ENCODE measurements around the gene SPDYC. TPM values are rescaled to one million over a fixed set of nuclear protein-coding genes. Genes with fewer than 3 reads are reported as not detected.

Gene SPDYC
- polyA plus RNA-seq, 1 donor, result not detected

DNA sequence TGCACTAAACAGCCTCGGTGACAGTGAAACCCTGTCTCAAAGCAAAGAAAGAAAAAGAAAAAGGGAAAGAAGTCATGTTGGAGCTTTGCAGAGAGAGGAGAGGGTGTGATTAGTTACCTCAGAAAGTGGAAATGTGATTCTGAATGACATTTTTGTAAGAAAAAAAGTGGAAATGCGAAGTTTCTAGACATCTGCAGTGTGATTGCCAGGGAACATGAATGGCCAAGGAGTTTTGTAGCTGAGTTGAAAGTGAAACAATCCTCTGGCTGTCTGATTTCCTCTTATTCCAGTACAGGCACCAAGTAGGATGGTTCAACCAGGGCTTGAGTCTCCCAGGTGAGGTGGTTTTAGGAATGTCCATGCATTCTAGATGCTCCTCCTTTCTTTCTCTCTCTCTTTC lies 17.9 kb upstream of the SPDYC start:
- peaks cover 2% of the 10 kb centered on the region for H3K4me1 ChIP-seq (ENCODE audit: control insufficient read depth, insufficient read depth, low read length)
- no peak overlapping the region for H3K4me3 ChIP-seq (ENCODE audit: low read length)
- no peaks in the 10 kb centered on the region for H3K27me3 ChIP-seq (ENCODE audit: control insufficient read depth, insufficient read depth, low read length)
- no peak for DNase-seq
- no peaks in the 10 kb centered on the region for H3K9me3 ChIP-seq (ENCODE audit: control insufficient read depth, low read depth, low read length)
- H3K36me3 ChIP-seq (ENCODE audit: control insufficient read depth, insufficient read depth, low read length), result no peaks in the 10 kb centered on the region
- 100% methylated on average over 1 of the region's 2 CpGs for WGBS (ENCODE audit: insufficient coverage, low lambda C conversion rate)
- H3K27ac ChIP-seq (ENCODE audit: low read length), result no peak overlapping the region

- Histone ChIP-seq H3K4me3 (ENCODE audit: low read length) (no peak overlapping the region), H3K27me3 (ENCODE audit: control insufficient read depth, insufficient read depth, low read length) (no peaks in the 10 kb centered on the region), H3K36me3 (ENCODE audit: control insufficient read depth, insufficient read depth, low read length) (no peaks in the 10 kb centered on the region), H3K9me3 (ENCODE audit: control insufficient read depth, low read depth, low read length) (no peaks in the 10 kb centered on the region), H3K4me1 (ENCODE audit: control insufficient read depth, insufficient read depth, low read length) (no peaks in the 10 kb centered on the region), H3K27ac (ENCODE audit: low read length) (no peak overlapping the region)
- DNase-seq, result no peak
- whole genome bisulfite sequencing (ENCODE audit: insufficient coverage, low lambda C conversion rate), result no CpG with 5 or more reads among the region's 3 CpGs
Observed at GRCh38 chr11:65156256-65156655, 13.8 kb upstream of the SPDYC start.

GRCh38 chr11:65156926-65157325 lies 13.1 kb upstream of the SPDYC start:
- no CpG with 5 or more reads among the region's 3 CpGs for WGBS (ENCODE audit: insufficient coverage, low lambda C conversion rate)
- DNase-seq, result no peak
- no peaks in the 10 kb centered on the region for H3K36me3 ChIP-seq (ENCODE audit: control insufficient read depth, insufficient read depth, low read length)
- no peak overlapping the region for H3K4me3 ChIP-seq (ENCODE audit: low read length)
- H3K27ac ChIP-seq (ENCODE audit: low read length), result no peak overlapping the region
- H3K4me1 ChIP-seq (ENCODE audit: control insufficient read depth, insufficient read depth, low read length), result no peaks in the 10 kb centered on the region
- H3K27me3 ChIP-seq (ENCODE audit: control insufficient read depth, insufficient read depth, low read length), result no peaks in the 10 kb centered on the region
- H3K9me3 ChIP-seq (ENCODE audit: control insufficient read depth, low read depth, low read length), result no peaks in the 10 kb centered on the region

DNA sequence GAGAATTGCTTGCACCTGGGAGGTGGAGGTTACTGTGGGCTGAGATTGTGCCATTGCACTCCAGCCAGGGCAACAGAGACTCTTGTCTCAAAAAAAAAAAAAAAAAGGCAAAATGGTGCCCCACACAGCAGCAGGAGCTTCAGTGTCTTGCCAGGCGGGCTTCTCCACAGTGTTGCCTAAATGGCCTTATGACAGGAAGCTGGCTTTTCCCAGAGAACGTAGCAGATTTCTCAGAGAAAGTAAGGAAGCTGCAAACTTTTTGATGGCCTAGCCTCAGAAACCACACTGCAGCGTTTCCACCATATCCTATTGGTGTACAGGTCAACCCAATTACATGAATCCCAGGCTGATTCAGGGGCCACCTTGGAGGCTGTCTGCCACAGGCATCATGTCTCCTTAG lies 12.7 kb upstream of the SPDYC start:
- no CpG with 5 or more reads among the region's 3 CpGs for WGBS (ENCODE audit: insufficient coverage, low lambda C conversion rate)

DNA sequence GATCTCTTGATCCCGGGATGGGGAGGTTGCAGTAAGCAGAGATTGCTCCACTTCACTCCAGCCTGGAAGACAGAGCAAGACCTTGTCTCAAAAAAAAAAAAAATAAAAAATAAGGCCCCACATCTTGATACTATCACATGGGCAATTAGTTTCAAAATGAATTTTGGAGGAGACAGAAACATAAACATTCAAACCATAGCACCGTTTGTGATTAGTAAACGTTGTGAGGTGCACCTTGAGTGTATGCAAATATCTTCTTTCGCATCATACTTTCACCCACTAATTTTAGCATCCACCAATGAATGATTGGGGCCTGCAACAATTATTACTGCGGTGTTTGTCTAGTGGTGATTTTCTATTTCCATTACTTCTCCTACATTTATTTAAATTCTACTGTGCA lies 11.0 kb upstream of the SPDYC start:
- no peaks in the 10 kb centered on the region for H3K4me1 ChIP-seq (ENCODE audit: control insufficient read depth, insufficient read depth, low read length)
- no peaks in the 10 kb centered on the region for H3K9me3 ChIP-seq (ENCODE audit: control insufficient read depth, low read depth, low read length)
- DNase-seq, result no peak
- H3K27ac ChIP-seq (ENCODE audit: low read length), result no peak overlapping the region
- H3K27me3 ChIP-seq (ENCODE audit: control insufficient read depth, insufficient read depth, low read length), result no peaks in the 10 kb centered on the region
- H3K4me3 ChIP-seq (ENCODE audit: low read length), result no peak overlapping the region
- no peaks in the 10 kb centered on the region for H3K36me3 ChIP-seq (ENCODE audit: control insufficient read depth, insufficient read depth, low read length)
- WGBS (ENCODE audit: insufficient coverage, low lambda C conversion rate), result 65% methylated on average over 4 of the region's 5 CpGs

More for the DNA sequence above, 12.7 kb upstream of the SPDYC start:
- no peak for DNase-seq
- Histone ChIP-seq H3K27ac (ENCODE audit: low read length) (no peak overlapping the region), H3K4me3 (ENCODE audit: low read length) (no peak overlapping the region), H3K4me1 (ENCODE audit: control insufficient read depth, insufficient read depth, low read length) (no peaks in the 10 kb centered on the region), H3K27me3 (ENCODE audit: control insufficient read depth, insufficient read depth, low read length) (no peaks in the 10 kb centered on the region), H3K36me3 (ENCODE audit: control insufficient read depth, insufficient read depth, low read length) (no peaks in the 10 kb centered on the region), H3K9me3 (ENCODE audit: control insufficient read depth, low read depth, low read length) (no peaks in the 10 kb centered on the region)

- no peaks in the 10 kb centered on the region for H3K9me3 ChIP-seq (ENCODE audit: control insufficient read depth, low read depth, low read length)
- H3K27me3 ChIP-seq (ENCODE audit: control insufficient read depth, insufficient read depth, low read length), result no peaks in the 10 kb centered on the region
- H3K4me1 ChIP-seq (ENCODE audit: control insufficient read depth, insufficient read depth, low read length), result peaks cover 2% of the 10 kb centered on the region
- DNase-seq, result no peak
- H3K27ac ChIP-seq (ENCODE audit: low read length), result no peak overlapping the region
- 89% methylated on average over 1 of the region's 3 CpGs for WGBS (ENCODE audit: insufficient coverage, low lambda C conversion rate)
- H3K36me3 ChIP-seq (ENCODE audit: control insufficient read depth, insufficient read depth, low read length), result no peaks in the 10 kb centered on the region
- H3K4me3 ChIP-seq (ENCODE audit: low read length), result no peak overlapping the region
Observed at GRCh38 chr11:65160643-65161042, 9.4 kb upstream of the SPDYC start.

DNA sequence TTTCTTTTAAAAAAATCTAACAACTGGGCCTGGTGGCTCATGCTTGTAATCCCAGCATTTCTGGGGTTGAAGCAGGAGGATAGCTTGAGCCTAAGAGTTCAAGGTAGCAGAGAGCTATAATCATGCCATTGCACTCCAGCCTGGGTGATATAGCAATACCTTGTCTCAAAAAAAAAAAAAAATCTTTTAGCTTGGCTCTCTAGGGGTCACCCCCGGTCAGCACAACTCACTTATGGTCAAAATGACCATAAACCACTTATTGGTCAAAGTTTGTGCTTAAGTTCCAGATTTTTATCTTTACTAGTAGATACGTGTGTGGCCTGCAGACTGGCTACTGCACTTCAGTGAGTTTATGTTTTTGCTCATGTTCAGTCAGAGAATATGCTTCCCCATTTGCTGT lies 6.3 kb upstream of the SPDYC start:
- no peaks in the 10 kb centered on the region for H3K9me3 ChIP-seq (ENCODE audit: control insufficient read depth, low read depth, low read length)
- no peaks in the 10 kb centered on the region for H3K27me3 ChIP-seq (ENCODE audit: control insufficient read depth, insufficient read depth, low read length)
- DNase-seq, result no peak
- no peaks in the 10 kb centered on the region for H3K36me3 ChIP-seq (ENCODE audit: control insufficient read depth, insufficient read depth, low read length)
- no peak overlapping the region for H3K27ac ChIP-seq (ENCODE audit: low read length)
- 100% methylated on average over 1 of the region's 2 CpGs for WGBS (ENCODE audit: insufficient coverage, low lambda C conversion rate)
- H3K4me3 ChIP-seq (ENCODE audit: low read length), result no peak overlapping the region
- peaks cover 7% of the 10 kb centered on the region for H3K4me1 ChIP-seq (ENCODE audit: control insufficient read depth, insufficient read depth, low read length)

DNA sequence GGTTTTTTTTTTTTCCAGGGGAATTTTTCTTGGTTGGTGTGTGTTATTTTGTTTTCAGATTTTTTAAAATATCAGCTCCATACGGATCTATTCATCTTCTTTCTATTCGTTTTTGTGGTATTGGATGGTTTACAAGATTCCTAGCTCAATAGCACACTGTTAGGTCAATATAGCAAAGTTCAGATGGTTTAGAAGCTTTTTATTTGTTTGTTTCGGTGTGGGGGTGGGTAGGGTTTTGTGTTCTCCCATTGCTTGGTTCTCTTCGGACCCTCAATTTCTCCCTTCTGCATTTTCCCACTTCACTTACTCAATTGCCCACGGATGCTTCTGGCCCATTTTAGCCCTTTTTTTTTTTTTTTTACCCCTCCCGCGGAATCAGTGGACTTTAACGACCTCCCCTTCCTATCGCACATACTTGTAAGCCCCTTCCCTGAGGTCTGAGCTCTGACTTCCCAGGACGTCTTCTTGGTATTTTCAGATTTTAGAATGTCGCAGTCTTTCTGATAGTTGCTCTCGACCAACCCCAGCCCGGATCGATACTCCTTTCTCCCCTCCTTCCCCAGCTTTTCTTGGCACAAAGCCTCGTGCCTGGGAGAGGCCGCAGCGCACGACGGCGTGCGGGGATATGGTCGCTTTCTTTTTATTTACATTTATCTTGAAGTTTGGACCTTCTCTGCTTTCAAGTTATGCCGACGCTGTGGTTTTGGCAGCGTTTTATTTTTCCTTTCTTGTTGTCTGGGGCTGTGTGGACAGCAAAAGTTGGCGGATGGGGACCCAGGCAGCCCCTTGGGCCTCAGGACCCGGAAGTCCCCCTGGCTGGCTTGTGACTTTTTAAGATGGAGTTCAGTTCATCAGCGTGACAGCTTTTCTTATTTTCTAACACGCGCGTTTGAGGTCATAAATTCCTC lies 4.4 kb upstream of the SPDYC start:
- 57% methylated on average over 2 of the region's 31 CpGs for WGBS (ENCODE audit: insufficient coverage, low lambda C conversion rate)
- Histone ChIP-seq H3K4me3 (ENCODE audit: low read length) (peak overlapping the region; percentile 6), H3K27ac (ENCODE audit: low read length) (no peak overlapping the region), H3K36me3 (ENCODE audit: control insufficient read depth, insufficient read depth, low read length) (no peaks in the 10 kb centered on the region), H3K9me3 (ENCODE audit: control insufficient read depth, low read depth, low read length) (no peaks in the 10 kb centered on the region), H3K27me3 (ENCODE audit: control insufficient read depth, insufficient read depth, low read length) (no peaks in the 10 kb centered on the region), H3K4me1 (ENCODE audit: control insufficient read depth, insufficient read depth, low read length) (peaks cover 7% of the 10 kb centered on the region)
- DNase-seq, result peak in 1 of 2 donors; percentile 72

DNA sequence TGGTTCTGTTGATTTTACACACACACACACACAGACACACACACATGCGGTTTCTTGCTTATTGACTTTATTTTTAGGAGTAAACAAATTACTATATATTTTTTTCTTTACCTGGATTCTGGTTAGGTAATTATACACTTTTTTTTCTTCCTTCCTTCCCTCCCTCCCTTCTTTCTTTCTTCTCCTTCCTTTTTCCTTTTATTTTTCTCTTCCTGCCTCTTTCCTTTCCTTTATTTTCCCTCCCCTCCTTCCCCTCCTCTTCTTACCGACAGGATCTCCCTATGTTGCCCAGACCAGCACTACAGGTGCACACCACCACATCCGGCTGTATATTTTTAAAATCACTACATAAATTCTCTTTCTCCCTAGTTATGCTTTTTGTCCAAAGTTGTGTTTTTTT lies 3.1 kb upstream of the SPDYC start:
- no peak for DNase-seq
- Histone ChIP-seq H3K36me3 (ENCODE audit: control insufficient read depth, insufficient read depth, low read length) (no peaks in the 10 kb centered on the region), H3K4me1 (ENCODE audit: control insufficient read depth, insufficient read depth, low read length) (peaks cover 7% of the 10 kb centered on the region), H3K4me3 (ENCODE audit: low read length) (no peak overlapping the region), H3K27ac (ENCODE audit: low read length) (no peak overlapping the region), H3K27me3 (ENCODE audit: control insufficient read depth, insufficient read depth, low read length) (no peaks in the 10 kb centered on the region), H3K9me3 (ENCODE audit: control insufficient read depth, low read depth, low read length) (no peaks in the 10 kb centered on the region)
- 82% methylated on average over 3 of the region's 3 CpGs for WGBS (ENCODE audit: insufficient coverage, low lambda C conversion rate)

GRCh38 chr11:65167656-65168055 lies 2.4 kb upstream of the SPDYC start:
- H3K9me3 ChIP-seq (ENCODE audit: control insufficient read depth, low read depth, low read length), result no peaks in the 10 kb centered on the region
- H3K27me3 ChIP-seq (ENCODE audit: control insufficient read depth, insufficient read depth, low read length), result no peaks in the 10 kb centered on the region
- WGBS (ENCODE audit: insufficient coverage, low lambda C conversion rate), result no CpG with 5 or more reads among the region's 3 CpGs
- no peak overlapping the region for H3K27ac ChIP-seq (ENCODE audit: low read length)
- no peaks in the 10 kb centered on the region for H3K36me3 ChIP-seq (ENCODE audit: control insufficient read depth, insufficient read depth, low read length)
- no peak for DNase-seq
- H3K4me1 ChIP-seq (ENCODE audit: control insufficient read depth, insufficient read depth, low read length), result peaks cover 7% of the 10 kb centered on the region
- no peak overlapping the region for H3K4me3 ChIP-seq (ENCODE audit: low read length)

- WGBS (ENCODE audit: insufficient coverage, low lambda C conversion rate), result no CpG with 5 or more reads among the region's 11 CpGs
- H3K27me3 ChIP-seq (ENCODE audit: control insufficient read depth, insufficient read depth, low read length), result no peaks in the 10 kb centered on the region
- no peaks in the 10 kb centered on the region for H3K36me3 ChIP-seq (ENCODE audit: control insufficient read depth, insufficient read depth, low read length)
- no peaks in the 10 kb centered on the region for H3K9me3 ChIP-seq (ENCODE audit: control insufficient read depth, low read depth, low read length)
- peaks cover 7% of the 10 kb centered on the region for H3K4me1 ChIP-seq (ENCODE audit: control insufficient read depth, insufficient read depth, low read length)
- H3K27ac ChIP-seq (ENCODE audit: low read length), result no peak overlapping the region
- DNase-seq, result no peak
- no peak overlapping the region for H3K4me3 ChIP-seq (ENCODE audit: low read length)
Observed at GRCh38 chr11:65169164-65169641, 830 bp upstream of the SPDYC start.

Measured in large intestine (tissue), 3 donors.